Omental fat pad (tissue), 4 donors: ENCODE results near the gene BGN. TPM values are rescaled to one million over a fixed set of nuclear protein-coding genes. Genes with fewer than 3 reads are reported as not detected.

Source experiments
- ATAC-seq: fragments of 150-250 bp; one replicate; pipeline ENCODE4 v1.9.1; 2016; ENCODE audit warnings: mild to moderate bottlenecking, moderate library complexity; ENCODE audit not compliant: low FRiP score
- DNase-seq: peaks from one replicate; pipeline ENCODE4 v3.0.0-alpha.2; 2019; ENCODE audit warnings: low spot score
- CTCF ChIP-seq, 3 donors: fragments of 450-650 bp; IDR thresholded peaks; one replicate each; pipeline ENCODE4 v1.5.1; 2016 to 2017; ENCODE audit warnings: antibody characterized with exemption in 3 of 3, mild to moderate bottlenecking in 3 of 3, moderate library complexity in 2 of 3
- total RNA-seq, 4 donors: library from RNA; depleted of rRNA; stranded (reverse); fragments of >200 nt; gene quantifications; one replicate each; pipeline ENCODE4 v1.1.0, GENCODE V29; 2016

BGN gene
- total RNA-seq, 4 donors from 2014 or later = 14.9 to 40.2 (median 18.6) TPM

DNA sequence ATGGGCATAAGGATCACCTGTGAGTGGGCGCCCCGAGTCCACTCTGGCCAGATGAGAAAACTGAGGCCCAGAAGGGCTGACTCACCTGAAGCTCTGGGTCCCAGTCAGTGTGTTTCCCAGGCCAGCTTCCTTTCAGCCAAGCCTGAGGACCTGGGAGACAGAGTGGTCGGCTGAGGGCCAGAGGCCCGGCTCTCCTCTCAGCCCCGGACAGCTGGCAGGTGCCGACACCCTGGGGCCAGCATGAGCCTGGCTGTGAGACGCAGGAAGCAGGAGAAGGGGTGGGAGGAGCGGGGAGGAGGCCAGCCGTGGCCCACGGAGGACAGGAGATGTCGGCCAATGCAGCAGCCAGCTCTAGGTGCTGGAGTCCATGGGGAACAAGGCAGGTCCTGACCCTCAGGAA, 51.6 kb downstream of the BGN start:
- ATAC-seq = no peak
- no peak for TF ChIP-seq CTCF (IDR thresholded peaks at IDR 0.05)
- DNase-seq = no peak

GRCh38 chrX:153547195-153547594, 52.4 kb downstream of the BGN start:
- no peak for TF ChIP-seq CTCF (IDR thresholded peaks at IDR 0.05)
- ATAC-seq (no peak), DNase-seq (no peak)

DNA sequence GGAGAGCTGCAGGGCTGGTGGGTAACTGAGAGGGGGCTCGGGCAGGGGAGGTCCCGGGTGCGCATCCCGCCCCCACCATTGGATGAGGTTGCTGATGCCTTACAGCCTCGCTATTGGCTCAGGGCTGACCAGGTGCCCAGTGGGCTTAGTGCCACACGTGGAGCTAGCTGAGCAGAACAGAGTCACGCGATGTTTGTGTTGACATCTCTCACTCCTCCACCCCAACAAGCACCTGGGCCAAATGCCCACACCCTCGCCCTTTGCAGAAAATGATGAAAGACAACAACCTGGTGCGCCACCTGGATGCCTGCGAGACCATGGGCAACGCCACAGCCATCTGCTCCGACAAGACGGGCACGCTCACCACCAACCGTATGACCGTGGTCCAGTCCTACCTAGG, 54.5 kb downstream of the BGN start:
- no peak for DNase-seq
- ATAC-seq = no peak
- no peak for TF ChIP-seq CTCF (IDR thresholded peaks at IDR 0.05)

- no peak for ATAC-seq
- no peak for DNase-seq
Observed at GRCh38 chrX:153549807-153550206, 55.0 kb downstream of the BGN start.

GRCh38 chrX:153551135-153551534, 56.4 kb downstream of the BGN start:
- TF ChIP-seq CTCF (IDR thresholded peaks at IDR 0.05) = no peak
- ATAC-seq (no peak), DNase-seq (no peak)

More at GRCh38 chrX:153549807-153550206, 55.0 kb downstream of the BGN start:
- TF ChIP-seq CTCF (IDR thresholded peaks at IDR 0.05) = no peak

GRCh38 chrX:153554519-153555167, 59.9 kb downstream of the BGN start:
- ATAC-seq = no peak
- TF ChIP-seq CTCF (IDR thresholded peaks at IDR 0.05) = no peak
- DNase-seq = peak; percentile 25

DNA sequence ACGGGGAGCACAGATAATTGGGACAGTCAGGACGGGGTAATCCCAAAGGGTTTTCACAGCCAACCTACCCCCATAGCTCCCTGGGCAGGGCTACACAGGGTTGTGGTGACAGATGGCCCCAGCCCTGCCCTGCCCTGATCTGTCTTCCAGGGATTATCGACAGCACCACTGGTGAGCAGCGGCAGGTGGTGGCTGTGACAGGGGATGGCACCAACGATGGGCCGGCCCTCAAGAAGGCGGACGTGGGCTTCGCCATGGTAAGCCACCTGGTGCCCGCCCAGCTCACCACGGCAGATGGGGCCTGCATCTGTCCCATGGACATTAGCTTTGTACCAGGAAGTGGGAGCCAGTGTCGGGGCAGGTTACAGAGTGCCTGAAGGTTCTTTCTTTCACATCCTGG, 62.0 kb downstream of the BGN start:
- TF ChIP-seq CTCF (IDR thresholded peaks at IDR 0.05) = no peak
- DNase-seq = no peak
- no peak for ATAC-seq
